NCI-H146 treated with DMSO at 0.1 percent for 48 hours (cell line): ENCODE results near the gene TESMIN.

Experiments
- DNase-seq: peaks from one replicate; lab custom pipeline; 2025; ENCODE audit not compliant: unreplicated experiment; lab: John Stamatoyannopoulos, UW

The TESMIN gene

GRCh38 chr11:68751331-68751856, at the start of gene TESMIN:
Gene TESMIN (minus strand): TSS chr11:68751520. CDS start chr11:68750660, 860 bp downstream.
- DNase-seq, result peak; percentile 55

DNA sequence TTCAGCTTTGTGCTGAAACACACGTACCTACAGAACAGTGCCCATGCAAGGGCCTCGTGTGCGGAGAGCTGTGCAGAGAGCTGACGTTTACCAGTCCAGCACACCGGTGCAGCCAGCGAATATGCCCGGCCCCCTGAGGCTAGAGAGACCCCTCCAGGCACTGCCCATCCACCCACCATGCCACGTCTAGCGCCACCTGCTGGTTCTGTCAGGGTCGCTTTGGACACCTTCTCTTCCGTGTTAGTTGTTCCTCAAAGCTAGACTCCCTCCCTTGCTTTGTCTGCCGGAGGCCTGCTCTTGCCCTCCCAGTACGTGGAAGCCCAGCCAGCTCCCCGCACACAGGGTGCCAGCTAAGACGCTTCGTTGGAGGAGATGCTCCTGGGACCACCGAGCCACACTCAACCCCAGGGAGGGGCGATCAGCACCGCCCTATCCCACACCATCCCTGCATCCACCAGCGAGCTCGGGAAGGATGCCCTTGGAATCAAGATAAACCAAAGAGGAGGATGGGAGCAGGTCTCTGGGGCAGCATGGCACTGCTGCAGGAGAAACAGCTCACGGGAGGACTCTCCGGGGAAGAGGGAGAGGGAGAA, 47.0 kb upstream of the TESMIN start:
- no peak for DNase-seq

DNA sequence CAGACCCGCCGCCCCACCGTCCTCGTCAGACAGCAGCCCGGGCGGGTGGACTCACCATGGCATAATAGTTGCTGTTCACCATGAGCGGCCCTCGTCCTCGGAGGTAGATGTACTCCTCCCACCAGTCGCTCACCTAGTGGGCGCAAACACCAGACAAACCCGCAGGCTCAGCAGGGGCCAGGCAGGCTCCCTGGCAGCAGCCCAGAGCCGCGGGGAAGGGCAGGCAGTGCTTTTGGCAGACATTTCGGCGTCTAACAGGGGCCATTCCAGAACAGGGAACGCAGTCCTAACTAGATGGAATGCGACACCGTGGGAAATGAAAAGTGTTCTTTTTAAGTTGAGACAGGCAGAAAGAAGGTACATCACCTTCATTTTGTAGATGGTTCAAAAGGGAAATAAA, 45.5 kb upstream of the TESMIN start:
- DNase-seq, result no peak

GRCh38 chr11:68792400-68792966, 41.2 kb upstream of the TESMIN start:
- no peak for DNase-seq

DNA sequence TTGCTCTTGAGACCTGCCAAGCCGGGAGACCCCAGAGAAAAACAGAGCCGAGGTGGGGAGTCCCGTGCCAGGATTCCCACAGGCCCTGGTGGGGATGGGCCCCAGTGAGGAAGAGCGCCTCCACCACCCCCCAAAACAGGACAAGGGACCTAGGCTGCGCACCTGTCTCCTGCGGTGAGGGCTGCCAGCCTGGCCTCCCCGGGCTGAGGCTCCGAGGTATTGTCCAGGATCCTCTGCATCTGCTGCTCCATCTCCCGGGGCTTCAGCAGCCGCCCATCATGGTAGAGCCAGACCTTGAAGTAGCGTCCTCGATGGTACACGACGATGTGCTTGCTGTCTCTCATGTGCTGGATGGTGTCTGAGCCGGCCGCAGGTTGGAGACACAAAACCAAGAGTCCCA, 33.3 kb upstream of the TESMIN start:
- DNase-seq, result no peak

GRCh38 chr11:68783216-68783821, 32.0 kb upstream of the TESMIN start:
- no peak for DNase-seq

DNA sequence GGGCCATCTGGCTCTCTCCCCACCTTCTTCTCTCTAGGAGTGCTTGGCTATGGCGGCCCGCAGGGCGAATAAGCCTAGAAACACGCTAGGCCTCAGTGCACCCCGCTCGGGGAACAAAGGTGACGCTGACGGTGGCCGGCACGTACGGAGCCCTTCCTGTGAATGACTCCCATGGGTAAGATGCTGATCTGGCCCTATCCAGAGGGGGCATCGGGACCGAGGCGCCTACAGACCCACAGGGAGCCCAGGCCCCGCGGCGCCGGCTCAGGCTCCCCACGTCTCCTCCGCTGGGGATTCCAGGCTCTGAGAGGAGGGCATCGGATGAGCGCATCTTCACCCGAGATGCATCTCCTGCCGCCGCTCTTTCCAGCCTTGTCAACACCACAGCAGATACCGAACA, 31.4 kb upstream of the TESMIN start:
- no peak for DNase-seq

- no peak for DNase-seq
These were observed 29.5 kb upstream of the TESMIN start for GRCh38 chr11:68780829-68781228.

DNA sequence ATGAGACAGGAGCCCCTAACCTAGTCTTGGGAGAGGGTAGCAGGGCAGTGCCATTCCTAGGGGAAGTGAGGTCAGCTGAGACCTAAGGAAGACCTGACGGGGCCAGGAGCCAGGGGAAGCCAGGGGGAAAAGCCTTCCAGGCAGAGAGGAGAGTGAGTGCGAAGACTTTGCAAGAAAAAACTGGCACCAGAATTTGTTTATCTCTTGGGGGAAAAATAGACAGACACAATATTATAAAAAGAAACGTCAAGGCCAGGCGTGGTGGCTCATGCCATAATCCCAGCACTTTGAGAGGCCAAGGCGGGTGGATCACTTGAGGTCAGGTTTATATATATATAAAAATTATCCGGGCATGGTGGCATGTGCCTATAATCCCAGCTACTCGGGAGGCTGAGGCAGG, 26.9 kb upstream of the TESMIN start:
- no peak for DNase-seq

GRCh38 chr11:68776442-68777235, 25.3 kb upstream of the TESMIN start:
- DNase-seq, result no peak

DNA sequence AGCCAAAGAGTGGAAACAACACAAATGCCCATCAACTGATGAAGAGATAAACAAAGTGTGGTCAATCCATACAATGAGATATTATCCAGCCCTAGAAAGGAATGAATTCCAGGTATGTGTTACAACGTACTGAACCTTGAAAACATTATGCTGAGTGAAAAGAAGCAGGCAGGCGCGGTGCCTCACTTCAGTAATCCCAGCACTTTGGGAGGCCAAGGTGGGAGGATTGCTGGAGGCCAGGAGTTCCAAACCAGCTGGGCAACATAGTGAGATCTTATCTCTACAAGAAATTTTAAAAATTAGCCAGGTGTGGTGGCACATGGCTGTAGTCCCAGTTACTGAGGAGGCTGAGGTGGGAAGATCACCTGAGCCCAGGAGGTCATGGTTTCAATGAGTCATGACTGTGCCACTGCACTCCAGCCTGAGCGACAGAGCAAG, 24.6 kb upstream of the TESMIN start:
- DNase-seq, result no peak

GRCh38 chr11:68774194-68774585, 22.9 kb upstream of the TESMIN start:
- no peak for DNase-seq

DNA sequence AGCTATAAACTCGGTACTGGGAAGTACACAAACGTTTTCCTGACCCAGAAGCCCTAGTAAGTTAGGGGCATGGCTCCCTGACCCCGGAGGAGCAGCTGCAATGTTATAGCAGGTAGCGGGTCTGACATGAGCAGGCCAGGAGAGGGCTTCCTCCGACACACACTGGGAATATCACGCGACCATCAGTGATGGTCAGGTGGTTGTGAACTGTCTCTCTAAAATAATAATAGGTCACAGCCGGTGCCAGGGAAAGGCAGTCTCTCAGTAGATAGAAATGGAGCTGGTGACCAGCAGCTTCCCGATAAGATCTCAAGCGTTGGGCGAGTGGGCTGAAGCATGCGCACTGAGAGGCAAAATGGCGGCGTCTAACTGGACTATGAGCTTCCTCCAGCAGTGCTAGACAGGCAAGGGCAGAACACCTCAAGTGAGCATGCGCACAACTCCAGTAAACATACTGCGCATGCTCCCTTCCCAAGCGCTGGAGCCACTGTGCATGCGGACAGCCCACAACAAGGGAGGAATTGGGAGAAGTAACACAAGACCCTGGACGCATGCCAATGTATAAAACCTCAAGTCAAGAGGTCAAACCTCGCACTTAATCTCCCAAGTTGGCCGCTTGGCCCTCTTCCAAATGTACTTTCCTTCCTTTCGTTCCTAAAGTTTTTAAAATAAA, 22.3 kb upstream of the TESMIN start:
- no peak for DNase-seq

- no peak for DNase-seq
These were observed 21.6 kb upstream of the TESMIN start for GRCh38 chr11:68772936-68773335.

- no peak for DNase-seq
These were observed 19.5 kb upstream of the TESMIN start for GRCh38 chr11:68770781-68771180.

DNA sequence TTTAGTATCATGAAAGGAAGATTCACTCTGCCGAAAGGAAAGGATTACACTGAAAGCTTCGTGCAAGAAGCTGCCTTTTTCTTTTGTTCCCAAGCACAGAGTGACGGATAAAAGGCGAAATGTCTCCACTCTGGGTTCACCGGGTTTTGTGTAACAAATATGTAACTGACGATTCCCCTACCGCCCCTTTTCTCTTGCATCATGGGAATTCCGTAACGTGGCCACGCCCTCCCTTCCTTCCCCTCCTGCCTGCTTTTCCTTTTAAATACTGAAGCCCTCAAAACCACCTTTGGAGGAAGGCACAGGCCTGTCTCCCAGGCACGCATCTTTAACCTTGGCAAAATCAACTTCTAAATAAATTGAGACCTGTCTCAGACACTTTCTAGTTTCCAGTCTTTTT, 16.4 kb upstream of the TESMIN start:
- DNase-seq, result no peak

DNA sequence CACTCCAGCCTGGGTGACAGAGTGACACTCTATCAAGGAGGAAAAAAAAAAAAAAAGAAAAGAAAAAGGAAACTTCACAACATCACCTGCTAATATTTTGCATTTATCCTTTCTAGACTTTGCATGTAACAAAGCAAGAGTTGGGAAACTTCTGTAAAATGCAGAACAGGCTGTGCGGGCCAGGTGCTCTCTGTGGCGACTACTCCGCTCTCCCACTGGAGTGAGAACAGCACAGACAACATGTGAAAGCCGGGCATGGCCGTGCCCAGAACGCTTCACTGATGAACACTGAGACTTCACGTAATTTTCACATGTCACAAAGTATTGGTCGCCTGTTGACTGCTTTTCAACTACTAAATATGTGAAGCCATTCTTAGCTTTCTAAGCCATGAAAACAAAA, 15.5 kb upstream of the TESMIN start:
- no peak for DNase-seq

DNA sequence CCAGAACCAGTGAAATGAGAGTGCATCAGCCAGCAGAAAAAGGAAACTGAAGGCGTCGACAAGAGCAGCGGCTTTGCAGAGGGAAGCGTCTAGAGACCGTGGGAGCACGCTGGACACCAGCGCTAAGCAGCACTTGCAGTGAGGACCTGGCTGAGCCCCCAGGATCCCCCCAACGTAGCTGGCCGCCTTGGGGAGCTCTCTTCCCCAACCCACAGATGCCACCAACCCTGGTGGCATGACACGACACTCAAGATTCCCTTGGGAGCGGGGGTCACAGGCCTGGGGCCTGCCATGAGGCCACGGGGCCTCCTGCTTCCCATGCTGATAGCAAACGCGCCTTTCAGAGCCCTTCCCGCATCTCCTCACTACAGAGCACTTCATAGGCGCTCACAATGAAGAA, 13.4 kb upstream of the TESMIN start:
- no peak for DNase-seq

DNA sequence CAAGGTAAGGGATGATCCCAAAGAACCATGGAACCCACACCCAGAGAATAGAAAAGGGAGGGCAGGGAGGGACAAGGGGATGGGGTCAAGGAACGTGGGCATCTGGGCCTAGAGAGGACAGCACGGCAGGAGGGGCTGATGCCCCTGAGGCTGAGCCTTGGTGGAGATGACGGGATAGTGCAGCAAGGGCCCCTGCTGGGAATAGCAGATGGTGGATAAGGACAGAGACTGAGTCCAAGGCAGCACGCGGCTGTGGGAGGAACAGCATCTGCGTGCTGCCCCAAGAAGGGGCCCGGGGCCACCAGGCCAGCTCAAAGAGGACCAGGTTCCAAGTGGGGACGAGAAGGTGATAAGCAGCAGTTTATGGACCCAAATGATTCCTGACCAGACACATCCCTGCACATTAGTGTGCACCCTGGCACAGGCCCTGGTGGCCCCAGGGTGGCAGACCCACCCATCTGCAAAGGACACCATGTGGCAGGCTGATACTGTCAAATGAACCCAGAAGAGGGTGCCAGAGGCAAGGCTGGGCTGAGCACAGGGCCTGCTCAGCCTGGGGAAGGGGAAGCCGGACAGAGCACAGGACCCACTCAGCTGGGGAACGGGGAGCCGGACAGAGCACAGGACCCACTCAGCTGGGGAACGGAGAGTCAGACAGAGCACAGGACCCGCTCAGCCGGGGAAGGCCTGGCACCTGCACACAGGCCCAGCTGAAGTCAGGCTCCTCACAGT, 12.8 kb upstream of the TESMIN start:
- no peak for DNase-seq

DNA sequence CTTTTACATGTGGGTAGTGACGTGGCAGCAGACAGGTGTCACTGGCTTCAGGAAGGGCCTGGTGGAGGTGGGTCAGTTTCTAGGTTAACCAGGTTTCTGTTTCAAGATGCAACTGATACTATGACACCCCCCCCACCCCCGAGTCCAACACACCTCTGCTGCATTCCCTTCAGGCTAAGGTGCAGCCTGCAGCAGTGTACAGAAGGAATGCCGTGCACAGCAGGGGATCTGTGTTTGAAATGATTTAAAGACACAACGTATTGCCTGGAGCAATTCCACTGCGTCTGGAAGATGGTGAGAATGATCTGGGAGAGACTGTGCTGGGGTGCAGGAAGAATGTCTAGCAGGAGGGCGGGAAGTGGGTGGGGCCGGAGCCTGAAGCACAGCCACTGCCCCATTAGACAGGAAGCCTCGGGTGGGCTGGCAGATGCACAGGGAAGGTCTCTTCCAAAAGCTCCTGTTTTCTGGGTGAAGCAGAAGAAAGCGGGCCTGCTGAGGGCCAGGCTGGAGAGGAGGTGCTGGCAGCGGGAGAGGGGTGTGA, 11.9 kb upstream of the TESMIN start:
- DNase-seq, result no peak
